ENCODE results near the gene TCEAL8. TPM values are rescaled to one million over a fixed set of nuclear protein-coding genes. Genes with fewer than 3 reads are reported as not detected.

Gene TCEAL8
- total and polyA plus RNA-seq, 8 donors: 20.0 to 118 (median 78.3) TPM

GRCh38 chrX:103256651-103257050, 1.7 kb upstream of the TCEAL8 start:
- TF ChIP-seq, protein P1, sequence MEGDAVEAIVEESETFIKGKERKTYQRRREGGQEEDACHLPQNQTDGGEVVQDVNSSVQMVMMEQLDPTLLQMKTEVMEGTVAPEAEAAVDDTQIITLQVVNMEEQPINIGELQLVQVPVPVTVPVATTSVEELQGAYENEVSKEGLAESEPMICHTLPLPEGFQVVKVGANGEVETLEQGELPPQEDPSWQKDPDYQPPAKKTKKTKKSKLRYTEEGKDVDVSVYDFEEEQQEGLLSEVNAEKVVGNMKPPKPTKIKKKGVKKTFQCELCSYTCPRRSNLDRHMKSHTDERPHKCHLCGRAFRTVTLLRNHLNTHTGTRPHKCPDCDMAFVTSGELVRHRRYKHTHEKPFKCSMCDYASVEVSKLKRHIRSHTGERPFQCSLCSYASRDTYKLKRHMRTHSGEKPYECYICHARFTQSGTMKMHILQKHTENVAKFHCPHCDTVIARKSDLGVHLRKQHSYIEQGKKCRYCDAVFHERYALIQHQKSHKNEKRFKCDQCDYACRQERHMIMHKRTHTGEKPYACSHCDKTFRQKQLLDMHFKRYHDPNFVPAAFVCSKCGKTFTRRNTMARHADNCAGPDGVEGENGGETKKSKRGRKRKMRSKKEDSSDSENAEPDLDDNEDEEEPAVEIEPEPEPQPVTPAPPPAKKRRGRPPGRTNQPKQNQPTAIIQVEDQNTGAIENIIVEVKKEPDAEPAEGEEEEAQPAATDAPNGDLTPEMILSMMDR (IDR thresholded peaks at IDR 0.05): no peak
- no peak for DNase-seq
- Histone ChIP-seq H3K4me3 (no peak overlapping the region), H3K9me3 (no peaks in the 10 kb centered on the region), H3K36me3 (no peaks in the 10 kb centered on the region), H3K4me1 (peaks cover 0 to 9% (median 4%) of the 10 kb centered on the region in 4 donors), H3K27me3 (peaks cover 0 to 10% (median 0%) of the 10 kb centered on the region in 3 donors), H3K27ac (no peak overlapping the region)
- intact Hi-C loops (cut with DNase I; ENCODE audit: low total_unique reads): no loop called here

GRCh38 chrX:103254171-103254824, 657 bp downstream of the TCEAL8 start:
- intact Hi-C loops (cut with DNase I; ENCODE audit: low total_unique reads): no loop called here
- H3K27ac ChIP-seq: peak overlapping the region; percentile 83 to 88 (median 86)
- peaks cover 0 to 8% (median 0%) of the 10 kb centered on the region in 3 donors for H3K27me3 ChIP-seq
- H3K4me1 ChIP-seq: peaks cover 0 to 9% (median 4%) of the 10 kb centered on the region in 4 donors
- 0 to 25% (median 5%) methylated on average over 20 to 22 of the region's 22 CpGs for WGBS, 5 donors
- DNase-seq: peak; percentile 42 to 87
- no peak for TF ChIP-seq POLR2A (IDR thresholded peaks at IDR 0.05)
- no peak for TF ChIP-seq POLR2AphosphoS5 (IDR thresholded peaks at IDR 0.05)
- TF ChIP-seq, protein P1 (IDR thresholded peaks at IDR 0.05): no peak
- TF ChIP-seq EP300 (IDR thresholded peaks at IDR 0.05): no peak
- no peaks in the 10 kb centered on the region for H3K36me3 ChIP-seq
- peak overlapping the region; percentile 53 to 62 (median 60) for H3K4me3 ChIP-seq
- no peaks in the 10 kb centered on the region for H3K9me3 ChIP-seq

- peaks cover 0 to 9% (median 4%) of the 10 kb centered on the region in 4 donors for H3K4me1 ChIP-seq
- H3K4me3 ChIP-seq: peak overlapping the region; percentile 53 to 62 (median 60)
- H3K36me3 ChIP-seq: no peaks in the 10 kb centered on the region
- DNase-seq: peak in 1 of 2 donors; percentile 34
- TF ChIP-seq, protein P1 (IDR thresholded peaks at IDR 0.05): no peak
- TF ChIP-seq POLR2A (IDR thresholded peaks at IDR 0.05) (no peak), POLR2AphosphoS5 (IDR thresholded peaks at IDR 0.05) (no peak), EP300 (IDR thresholded peaks at IDR 0.05) (no peak)
- intact Hi-C loops (cut with DNase I; ENCODE audit: low total_unique reads): no loop called here
- WGBS, 5 donors: 22 to 51% (median 35%) methylated on average over 8 of the region's 8 CpGs
- H3K27ac ChIP-seq: peak overlapping the region; percentile 20 to 88 (median 86)
- no peaks in the 10 kb centered on the region for H3K9me3 ChIP-seq
- H3K27me3 ChIP-seq: peaks cover 0 to 8% (median 0%) of the 10 kb centered on the region in 3 donors
Measured at GRCh38 chrX:103253608-103254007, 1.3 kb downstream of the TCEAL8 start.

DNA sequence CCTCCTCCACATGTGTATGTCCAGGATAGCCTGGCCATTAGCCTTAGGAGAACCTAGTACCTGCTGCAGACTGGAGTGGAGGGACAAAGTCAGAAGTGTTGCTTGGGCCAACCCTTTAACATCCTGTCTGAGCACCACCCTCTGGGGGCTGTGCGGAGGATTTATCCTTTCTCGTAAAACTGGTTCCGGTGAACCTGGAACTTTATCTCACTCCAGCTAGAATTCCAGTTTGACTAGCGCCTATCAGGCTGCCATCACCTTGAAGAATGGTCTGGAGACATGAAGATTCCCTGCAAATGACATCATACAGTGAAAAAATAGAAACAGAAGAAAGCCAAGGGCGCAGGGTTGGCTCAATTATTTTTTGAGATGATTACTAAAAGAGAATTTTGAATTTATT, 4.0 kb downstream of the TCEAL8 start:
- DNase-seq: peak in 1 of 2 donors; percentile 31
- WGBS, 5 donors: 45 to 76% (median 52%) methylated on average over 5 of the region's 5 CpGs
- Histone ChIP-seq H3K4me3 (no peak overlapping the region), H3K36me3 (no peaks in the 10 kb centered on the region), H3K27ac (no peak overlapping the region), H3K27me3 (peaks cover 0 to 8% (median 0%) of the 10 kb centered on the region in 3 donors), H3K4me1 (peaks cover 0 to 9% (median 4%) of the 10 kb centered on the region in 4 donors), H3K9me3 (no peaks in the 10 kb centered on the region)
- intact Hi-C loops (cut with DNase I; ENCODE audit: low total_unique reads): no loop called here
- TF ChIP-seq, protein P1 (IDR thresholded peaks at IDR 0.05): no peak
- TF ChIP-seq POLR2AphosphoS5 (IDR thresholded peaks at IDR 0.05) (no peak), EP300 (IDR thresholded peaks at IDR 0.05) (no peak), POLR2A (IDR thresholded peaks at IDR 0.05) (no peak)

Measured in stomach (tissue), 9 donors.